HG03442 (cell line): ENCODE data around the gene YWHAG.

Experiments used
- ATAC-seq: cut with Tn5 transposase; IDR thresholded peaks from one replicate; pipeline ENCODE4 v1.9.1; 2021; ENCODE audit warnings: mild to moderate bottlenecking, moderate library complexity; ENCODE audit not compliant: unreplicated experiment

Gene YWHAG

GRCh38 chr7:76278540-76278939 is 80.3 kb downstream of the YWHAG start:
- no peak for ATAC-seq
